ENCODE measurements around the gene FZD8.

The FZD8 gene

GRCh38 chr10:35641676-35642034 lies 441 bp downstream of the FZD8 start:
- DNase-seq (ENCODE audit: low spot score): peak; percentile 27

GRCh38 chr10:35640951-35641675 lies 983 bp downstream of the FZD8 start:
- peak; percentile 90 for DNase-seq (ENCODE audit: low spot score)

- DNase-seq (ENCODE audit: low spot score): peak; percentile 53
These were observed 1.6 kb downstream of the FZD8 start for GRCh38 chr10:35640474-35640873.

- DNase-seq (ENCODE audit: low spot score): no peak
These were observed 2.2 kb downstream of the FZD8 start for GRCh38 chr10:35639728-35640401.

- DNase-seq (ENCODE audit: low spot score): no peak
These were observed 2.9 kb downstream of the FZD8 start for GRCh38 chr10:35639021-35639727.

GRCh38 chr10:35638101-35638500 lies 4.0 kb downstream of the FZD8 start:
- no peak for DNase-seq (ENCODE audit: low spot score)

GRCh38 chr10:35637462-35637861 lies 4.6 kb downstream of the FZD8 start:
- no peak for DNase-seq (ENCODE audit: low spot score)

- DNase-seq (ENCODE audit: low spot score): no peak
These were observed 5.1 kb downstream of the FZD8 start for GRCh38 chr10:35636956-35637355.

GRCh38 chr10:35635576-35635975 lies 6.5 kb downstream of the FZD8 start:
- DNase-seq (ENCODE audit: low spot score): peak; percentile 58

- no peak for DNase-seq (ENCODE audit: low spot score)
These were observed 8.8 kb downstream of the FZD8 start for GRCh38 chr10:35633006-35633980.

GRCh38 chr10:35632027-35632426 lies 10.1 kb downstream of the FZD8 start:
- DNase-seq (ENCODE audit: low spot score): no peak

- no peak for DNase-seq (ENCODE audit: low spot score)
These were observed 10.7 kb downstream of the FZD8 start for GRCh38 chr10:35631404-35631803.

- DNase-seq (ENCODE audit: low spot score): no peak
These were observed 15.1 kb downstream of the FZD8 start for GRCh38 chr10:35626971-35627507.

GRCh38 chr10:35614312-35614711 lies 27.8 kb downstream of the FZD8 start:
- DNase-seq (ENCODE audit: low spot score): no peak

GRCh38 chr10:35613597-35614226 lies 28.4 kb downstream of the FZD8 start:
- peak; percentile 42 for DNase-seq (ENCODE audit: low spot score)

- no peak for DNase-seq (ENCODE audit: low spot score)
These were observed 29.0 kb downstream of the FZD8 start for GRCh38 chr10:35613107-35613440.

GRCh38 chr10:35612385-35613106 lies 29.6 kb downstream of the FZD8 start:
- peak; percentile 18 for DNase-seq (ENCODE audit: low spot score)

GRCh38 chr10:35611750-35612149 lies 30.3 kb downstream of the FZD8 start:
- no peak for DNase-seq (ENCODE audit: low spot score)

- no peak for DNase-seq (ENCODE audit: low spot score)
These were observed 33.8 kb downstream of the FZD8 start for GRCh38 chr10:35608328-35608672.

- no peak for DNase-seq (ENCODE audit: low spot score)
These were observed 34.4 kb downstream of the FZD8 start for GRCh38 chr10:35607475-35608327.
